Esophagus squamous epithelium (tissue), 5 donors: ENCODE results near the gene ARHGAP8. TPM values are rescaled to one million over a fixed set of nuclear protein-coding genes. Genes with fewer than 3 reads are reported as not detected.

Source experiments
- DNase-seq: peaks from one replicate; lab custom pipeline; 2025; lab: John Stamatoyannopoulos, UW
- H3K27ac ChIP-seq, 4 donors: fragments of 200-600 bp; sonication (generic); one replicate each; pipeline ENCODE4 v1.5.1; 2016 to 2019; ENCODE audit warnings: mild to moderate bottlenecking in 1 of 4
- H3K27me3 ChIP-seq, 4 donors: fragments of 200-600 bp; sonication (generic); 1 replicate in 3 of 4; 2 replicates in 1 of 4; pipeline versions ENCODE4 v1.5.1 to v1.6.0; 2017 to 2021; ENCODE audit warnings: antibody characterized with exemption in 1 of 4
- H3K36me3 ChIP-seq, 3 donors: fragments of 200-600 bp; sonication (generic); one replicate each; pipeline ENCODE4 v1.5.1; 2016 to 2019
- H3K4me1 ChIP-seq, 3 donors: fragments of 200-600 bp; sonication (generic); one replicate each; pipeline ENCODE4 v1.5.1; 2017 to 2019
- H3K4me3 ChIP-seq, 4 donors: fragments of 200-600 bp; sonication (generic); 1 replicate in 3 of 4; 2 replicates in 1 of 4; pipeline ENCODE4 v1.5.1; 2016 to 2019; ENCODE audit warnings: mild to moderate bottlenecking in 2 of 4, moderate library complexity in 1 of 4
- H3K9me3 ChIP-seq, 3 donors: fragments of 200-600 bp; sonication (generic); one replicate each; pipeline ENCODE4 v1.5.1; 2016 to 2019
- CTCF ChIP-seq, 6 experiments: fragments of 450-650 bp in 4 of 6; fragments of 200-600 bp in 2 of 6; sonication (generic) in 2 of 6; IDR thresholded peaks; one replicate each; pipeline ENCODE4 v1.5.1; 2016 to 2019; ENCODE audit warnings: antibody characterized with exemption in 6 of 6, mild to moderate bottlenecking in 4 of 6, moderate library complexity in 4 of 6
- POLR2A ChIP-seq, 4 donors: fragments of 450-650 bp; IDR thresholded peaks; one replicate each; pipeline ENCODE4 v1.6.1; 2017; ENCODE audit warnings: antibody characterized with exemption in 4 of 4, mild to moderate bottlenecking in 4 of 4, moderate library complexity in 3 of 4
- WGBS, 2 donors: methylation state at CpG; one replicate each; pipeline ENCODE4 v1.1.5; 2018; 5-methylcytosine and 5-hydroxymethylcytosine counted together
- intact Hi-C: fragments of 100-400 bp; cut with DNase I; formaldehyde crosslinking; loops from one replicate; pipeline ENCODE4 v1.15.0; 2022
- total RNA-seq, 4 donors: library from RNA; depleted of rRNA; stranded (reverse); fragments of >200 nt; gene quantifications; one replicate each; pipeline ENCODE4 v1.1.0, GENCODE V29; 2016
- donor health status: DM: yes; HTN: yes; CAD: no.

Gene ARHGAP8
- total RNA-seq, 4 donors from 2014 or later: 3.6 to 15.0 (median 11.5) TPM

GRCh38 chr22:44802956-44803355, 50.6 kb downstream of the ARHGAP8 start:
- Histone ChIP-seq H3K27ac (no peak overlapping the region), H3K4me3 (no peak overlapping the region), H3K27me3 (peaks cover 0 to 13% (median 0%) of the 10 kb centered on the region in 4 donors), H3K36me3 (no peaks in the 10 kb centered on the region), H3K9me3 (no peaks in the 10 kb centered on the region), H3K4me1 (no peaks in the 10 kb centered on the region)
- TF ChIP-seq CTCF (IDR thresholded peaks at IDR 0.05): no peak
- no peak for TF ChIP-seq POLR2A (IDR thresholded peaks at IDR 0.05)
- intact Hi-C loops: no loop called here
- WGBS, 2 donors: 70 to 80% methylated on average over 1 to 5 of the region's 6 CpGs
- DNase-seq: no peak

GRCh38 chr22:44804327-44804726, 52.0 kb downstream of the ARHGAP8 start:
- Histone ChIP-seq H3K36me3 (no peaks in the 10 kb centered on the region), H3K27ac (no peak overlapping the region), H3K9me3 (no peaks in the 10 kb centered on the region), H3K27me3 (peaks cover 0 to 5% (median 0%) of the 10 kb centered on the region in 4 donors), H3K4me3 (no peak overlapping the region), H3K4me1 (no peaks in the 10 kb centered on the region)
- TF ChIP-seq POLR2A (IDR thresholded peaks at IDR 0.05): no peak
- TF ChIP-seq CTCF (IDR thresholded peaks at IDR 0.05): no peak
- WGBS, 2 donors: 100% methylated on average over 1 of the region's 7 CpGs; no CpG with 5 or more reads in 1 of the 2 donors
- intact Hi-C loops: no loop called here
- no peak for DNase-seq

DNA sequence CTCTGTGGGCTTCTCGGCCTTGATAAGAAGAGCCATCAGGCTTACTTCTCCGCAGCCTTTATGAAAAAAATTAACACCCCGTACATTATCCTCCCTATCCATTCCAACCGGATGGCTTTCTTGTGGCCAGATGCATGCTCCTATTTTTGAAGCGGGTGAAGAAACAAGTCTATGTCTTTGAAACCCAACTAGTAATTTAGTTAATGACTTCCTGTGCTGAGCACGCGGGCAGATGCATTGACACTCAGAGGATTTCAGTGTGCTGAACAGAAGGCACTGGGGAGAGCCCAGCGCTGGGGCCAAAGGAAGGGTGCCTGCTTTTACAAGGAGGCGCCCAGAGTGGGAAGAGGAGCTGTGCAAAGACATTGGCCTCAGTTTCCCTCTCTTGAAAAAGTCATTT, 53.3 kb downstream of the ARHGAP8 start:
- WGBS, 2 donors: 83 to 87% methylated on average over 8 to 9 of the region's 9 CpGs
- Histone ChIP-seq H3K36me3 (no peaks in the 10 kb centered on the region), H3K27me3 (peaks cover 0 to 3% (median 0%) of the 10 kb centered on the region in 4 donors)

GRCh38 chr22:44807232-44807631, 54.9 kb downstream of the ARHGAP8 start:
- peaks cover 0 to 3% (median 0%) of the 10 kb centered on the region in 4 donors for H3K27me3 ChIP-seq
- no peaks in the 10 kb centered on the region for H3K4me1 ChIP-seq
- no peaks in the 10 kb centered on the region for H3K9me3 ChIP-seq
- no peak for DNase-seq
- no peaks in the 10 kb centered on the region for H3K36me3 ChIP-seq
- H3K27ac ChIP-seq: no peak overlapping the region
- TF ChIP-seq POLR2A (IDR thresholded peaks at IDR 0.05) (no peak), CTCF (IDR thresholded peaks at IDR 0.05) (no peak)
- intact Hi-C loops: no loop called here
- 75 to 77% methylated on average over 6 to 7 of the region's 7 CpGs for WGBS, 2 donors
- no peak overlapping the region for H3K4me3 ChIP-seq

More for the DNA sequence above, 53.3 kb downstream of the ARHGAP8 start:
- no peaks in the 10 kb centered on the region for H3K9me3 ChIP-seq
- H3K4me1 ChIP-seq: no peaks in the 10 kb centered on the region
- H3K27ac ChIP-seq: no peak overlapping the region
- intact Hi-C loops: no loop called here
- TF ChIP-seq POLR2A (IDR thresholded peaks at IDR 0.05) (no peak), CTCF (IDR thresholded peaks at IDR 0.05) (no peak)
- H3K4me3 ChIP-seq: no peak overlapping the region
- DNase-seq: no peak

- H3K4me3 ChIP-seq: no peak overlapping the region
- 65% methylated on average over 17 to 21 of the region's 21 CpGs for WGBS, 2 donors
- no peaks in the 10 kb centered on the region for H3K36me3 ChIP-seq
- H3K9me3 ChIP-seq: no peaks in the 10 kb centered on the region
- no peak for DNase-seq
- no peaks in the 10 kb centered on the region for H3K27me3 ChIP-seq
- no peak for TF ChIP-seq POLR2A (IDR thresholded peaks at IDR 0.05)
- TF ChIP-seq CTCF (IDR thresholded peaks at IDR 0.05): no peak
- H3K4me1 ChIP-seq: no peaks in the 10 kb centered on the region
- H3K27ac ChIP-seq: no peak overlapping the region
- intact Hi-C loops: no loop called here
Observed at GRCh38 chr22:44807915-44808690, 55.7 kb downstream of the ARHGAP8 start.
